NCI-H146 treated with DMSO at 0.1 percent for 48 hours (cell line): Measurements from ENCODE around the gene SACM1L.
A peak's percentile ranks its signal among the peaks of the same experiment; 100 is the strongest.

Experiments used
- DNase-seq: peaks from one replicate; lab custom pipeline; 2025; ENCODE audit not compliant: unreplicated experiment; lab: John Stamatoyannopoulos, UW

SACM1L gene

GRCh38 chr3:45765266-45765851 lies 76.2 kb downstream of the SACM1L start:
- no peak for DNase-seq

- DNase-seq = no peak
Measured at GRCh38 chr3:45765958-45766357, 76.8 kb downstream of the SACM1L start.

GRCh38 chr3:45771166-45771775 lies 82.1 kb downstream of the SACM1L start:
- no peak for DNase-seq

GRCh38 chr3:45771831-45772230 lies 82.6 kb downstream of the SACM1L start:
- DNase-seq = no peak

GRCh38 chr3:45772341-45773035 lies 83.3 kb downstream of the SACM1L start:
- DNase-seq = no peak

- DNase-seq = no peak
Measured at GRCh38 chr3:45773072-45773471, 83.9 kb downstream of the SACM1L start.

GRCh38 chr3:45773714-45774449 lies 84.7 kb downstream of the SACM1L start:
- no peak for DNase-seq

- DNase-seq = no peak
Measured at GRCh38 chr3:45774581-45775521, 85.7 kb downstream of the SACM1L start.

GRCh38 chr3:45775571-45776300 lies 86.5 kb downstream of the SACM1L start:
- DNase-seq = no peak

- DNase-seq = no peak
Measured at GRCh38 chr3:45776301-45776595, 87.1 kb downstream of the SACM1L start.

GRCh38 chr3:45776611-45777010 lies 87.4 kb downstream of the SACM1L start:
- DNase-seq = peak; percentile 40

GRCh38 chr3:45777111-45777745 lies 88.0 kb downstream of the SACM1L start:
- DNase-seq = no peak

GRCh38 chr3:45777746-45778386 lies 88.7 kb downstream of the SACM1L start:
- DNase-seq = no peak

- no peak for DNase-seq
Measured at GRCh38 chr3:45778761-45779201, 89.6 kb downstream of the SACM1L start.

GRCh38 chr3:45779746-45780735 lies 90.8 kb downstream of the SACM1L start:
- DNase-seq = no peak

- no peak for DNase-seq
Measured at GRCh38 chr3:45781271-45781670, 92.1 kb downstream of the SACM1L start.

- DNase-seq = no peak
Measured at GRCh38 chr3:45781841-45782240, 92.6 kb downstream of the SACM1L start.

GRCh38 chr3:45782381-45782780 lies 93.2 kb downstream of the SACM1L start:
- no peak for DNase-seq
